GM21423 (cell line): Measurements from ENCODE around the gene DNAAF3.
"Not testable (repeated sequence)": the region's sequence is repeated elsewhere in the genome, so short reads cannot be mapped to it uniquely, and the experiment has no call there.

ENCODE experiments used
- ATAC-seq: cut with Tn5 transposase; IDR thresholded peaks from one replicate; pipeline ENCODE4 v1.9.1; 2021; ENCODE audit warnings: mild to moderate bottlenecking, moderate library complexity; ENCODE audit not compliant: unreplicated experiment

The DNAAF3 gene

GRCh38 chr19:55155784-55156183, 10.6 kb downstream of the DNAAF3 start:
- ATAC-seq = not testable (repeated sequence)

GRCh38 chr19:55153652-55154264, 12.7 kb downstream of the DNAAF3 start:
- no peak for ATAC-seq

- ATAC-seq = no peak
Observed at GRCh38 chr19:55152017-55152416, 14.4 kb downstream of the DNAAF3 start.

GRCh38 chr19:55149078-55150003, 17.1 kb downstream of the DNAAF3 start, which contains the start of gene TNNT1:
Gene TNNT1 (minus strand): TSS chr19:55149206. CDS start chr19:55147157, 2,049 bp downstream.
- ATAC-seq = no peak

DNA sequence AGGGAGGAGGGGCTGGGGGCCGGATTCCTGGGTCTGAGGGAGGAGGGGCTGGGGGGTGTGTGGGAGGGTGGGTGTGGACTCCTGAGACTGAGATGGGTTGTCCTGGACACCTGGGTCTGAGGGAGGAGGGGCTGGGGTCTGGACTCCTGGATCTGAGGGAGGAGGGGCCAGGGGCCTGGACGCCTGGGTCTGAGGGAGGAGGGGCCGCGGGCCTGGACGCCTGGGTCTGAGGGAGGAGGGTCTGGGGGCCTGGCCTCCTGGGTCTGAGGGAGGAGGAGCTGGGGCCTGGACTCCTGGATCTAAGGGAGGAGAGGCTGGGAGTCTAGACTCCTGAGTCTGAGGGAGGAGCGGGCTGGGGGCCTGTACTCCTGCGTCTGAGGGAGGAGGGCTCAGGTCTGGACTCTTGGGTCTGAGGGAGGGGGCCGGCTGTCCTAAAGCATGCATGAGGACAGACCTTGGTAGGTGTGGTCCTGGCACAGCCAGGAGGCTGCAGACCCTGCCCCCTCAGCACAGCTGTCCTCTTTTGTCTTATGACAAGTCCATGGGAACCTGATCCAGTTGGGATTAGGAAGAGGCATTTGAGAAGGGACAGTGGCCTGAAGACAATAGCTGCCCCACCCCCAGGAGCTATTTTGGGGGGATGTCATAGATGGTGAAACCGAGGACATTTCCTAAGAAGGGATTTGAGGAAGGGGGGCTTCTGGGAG, 18.7 kb downstream of the DNAAF3 start:
- ATAC-seq = no peak

DNA sequence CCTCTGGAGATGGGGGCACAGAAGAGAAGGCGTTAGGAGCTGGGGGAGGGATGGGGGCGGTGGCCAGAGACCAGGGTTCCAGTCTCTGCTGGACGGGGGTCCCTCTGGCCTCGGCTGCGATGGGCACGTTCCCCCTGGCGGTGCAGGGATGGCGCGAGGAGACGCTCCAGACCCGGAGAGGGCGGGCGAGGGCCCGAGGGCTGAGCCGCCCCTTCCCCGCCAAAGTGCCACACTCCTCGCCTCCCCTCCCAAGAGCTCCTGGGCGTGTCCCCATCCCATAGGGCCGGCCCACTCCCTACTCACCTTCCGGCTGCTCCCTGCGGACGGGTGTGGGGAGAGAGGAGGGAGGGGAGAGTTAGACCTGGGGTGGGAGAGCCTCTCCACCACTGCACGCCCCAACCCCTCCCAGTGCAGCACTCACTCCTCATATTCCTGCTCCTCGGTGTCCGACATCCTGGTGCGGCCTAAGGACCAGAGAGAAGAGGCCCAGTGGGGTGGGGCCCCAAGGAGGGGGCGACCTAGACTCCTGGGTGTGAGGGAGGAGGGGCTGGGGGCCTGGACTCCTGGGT, 19.6 kb downstream of the DNAAF3 start:
- no peak for ATAC-seq

GRCh38 chr19:55146078-55146704, 20.2 kb downstream of the DNAAF3 start:
- no peak for ATAC-seq

- ATAC-seq = no peak
Observed at GRCh38 chr19:55145232-55145631, 21.2 kb downstream of the DNAAF3 start.

- no peak for ATAC-seq
Observed at GRCh38 chr19:55141696-55142095, 24.7 kb downstream of the DNAAF3 start.

- no peak for ATAC-seq
Observed at GRCh38 chr19:55137915-55138314, 28.5 kb downstream of the DNAAF3 start.

- no peak for ATAC-seq
Observed at GRCh38 chr19:55136399-55137102, 29.9 kb downstream of the DNAAF3 start.

DNA sequence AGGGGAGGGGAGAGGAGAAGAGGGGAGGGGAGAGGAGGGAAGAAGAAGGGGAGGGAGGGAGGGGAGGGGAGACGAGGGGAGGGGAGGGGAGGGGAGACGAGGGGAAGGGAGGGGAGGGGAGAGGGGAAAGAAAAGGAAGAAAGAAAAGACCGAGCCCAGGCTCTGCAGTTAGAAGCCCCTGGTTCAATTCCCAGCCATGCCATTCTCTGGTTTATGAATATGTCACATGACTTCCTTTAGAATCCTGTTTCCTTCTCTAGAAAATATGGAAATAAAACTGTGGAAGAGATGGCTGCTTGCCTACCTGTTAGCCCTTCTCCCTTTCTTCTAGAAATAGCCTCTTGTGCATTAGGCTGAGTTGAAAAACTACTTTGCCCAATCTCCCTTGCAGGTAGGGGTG, 31.7 kb downstream of the DNAAF3 start:
- ATAC-seq = no peak

GRCh38 chr19:55133639-55134444, 32.6 kb downstream of the DNAAF3 start:
- no peak for ATAC-seq

- no peak for ATAC-seq
Observed at GRCh38 chr19:55132453-55133129, 33.8 kb downstream of the DNAAF3 start.

DNA sequence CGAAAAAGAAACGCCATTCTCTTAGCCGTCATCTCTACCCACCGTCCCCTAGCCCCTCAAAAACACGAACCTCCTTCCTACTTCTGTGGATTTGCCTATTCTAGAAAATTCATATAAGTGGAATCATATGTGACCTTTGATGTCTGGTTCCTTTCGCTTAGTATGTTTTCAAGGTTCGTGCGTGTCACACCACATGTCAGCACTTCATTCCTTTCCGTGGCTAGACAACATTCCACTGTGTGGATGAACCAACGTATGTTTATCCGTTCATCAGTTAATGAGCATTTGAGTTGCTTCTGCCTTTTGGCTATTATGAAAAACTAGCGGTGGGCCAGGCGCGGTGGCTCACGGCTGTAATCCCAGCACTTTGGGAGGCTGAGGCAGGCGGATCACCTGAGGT, 35.0 kb downstream of the DNAAF3 start:
- ATAC-seq = no peak

GRCh38 chr19:55119053-55119452, 47.4 kb downstream of the DNAAF3 start:
- ATAC-seq = no peak

DNA sequence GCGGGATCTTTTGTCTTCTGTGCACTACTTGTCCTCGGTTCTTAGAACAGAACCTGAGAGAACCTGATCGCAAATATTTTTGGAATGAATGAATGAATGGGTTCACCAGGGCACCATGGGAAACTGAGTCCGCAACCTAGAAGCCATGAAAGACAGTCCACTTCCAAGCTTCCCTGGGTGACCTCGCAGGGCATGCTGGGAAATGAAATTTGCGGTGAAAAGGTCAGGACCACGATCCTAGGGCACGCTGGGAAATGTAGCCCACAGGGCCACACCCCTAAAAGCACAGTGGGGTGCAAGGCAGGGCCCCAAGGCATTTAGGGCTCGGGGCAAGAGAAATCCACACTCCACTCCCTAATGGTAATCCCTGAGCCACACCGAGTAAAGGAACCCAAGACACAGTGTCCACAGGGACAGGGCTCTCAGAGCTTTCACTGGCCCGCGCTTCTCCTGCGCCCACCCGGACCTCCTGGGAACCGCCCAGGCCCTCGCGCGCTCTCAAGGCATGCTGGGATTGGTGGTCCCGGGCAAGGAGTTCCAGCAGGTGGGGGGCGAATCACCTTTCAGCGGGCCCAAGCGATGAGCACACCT, 47.9 kb downstream of the DNAAF3 start:
- no peak for ATAC-seq

DNA sequence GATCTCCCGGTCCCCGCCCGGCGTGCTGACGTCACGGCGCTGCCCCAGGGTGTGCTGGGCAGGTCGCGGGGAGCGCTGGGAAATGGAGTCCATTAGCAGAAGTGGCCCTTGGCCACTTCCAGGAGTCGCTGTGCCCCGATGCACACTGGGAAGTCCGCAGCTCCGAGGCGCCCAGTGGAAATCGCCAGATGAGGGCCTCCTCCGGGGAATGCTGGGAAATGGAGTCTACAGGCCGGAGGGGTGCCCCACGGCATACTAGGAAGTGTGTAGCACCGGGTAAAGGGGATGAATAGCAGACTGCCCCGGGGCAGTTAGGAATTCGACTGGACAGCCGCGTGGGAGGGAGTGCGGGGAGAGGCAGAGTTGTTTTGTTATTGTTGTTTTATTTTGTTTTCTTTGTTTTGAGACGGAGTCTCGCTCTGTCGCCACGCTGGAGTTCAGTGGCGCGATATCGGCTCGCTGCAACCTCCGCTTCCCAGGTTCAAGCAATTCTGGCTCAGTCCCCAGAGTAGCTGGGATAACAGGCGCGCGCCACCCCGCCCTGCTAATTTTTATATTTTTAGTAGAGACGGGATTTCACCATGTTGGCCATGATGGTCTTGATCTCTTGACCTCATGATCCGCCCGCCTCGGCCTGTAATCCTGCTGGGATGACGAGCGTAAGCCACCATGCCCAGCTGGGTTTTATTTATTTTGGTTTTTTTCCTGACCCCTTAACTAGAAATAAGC, 48.6 kb downstream of the DNAAF3 start:
- peak; percentile 84 for ATAC-seq
